ENCODE results near the gene BMPR1B. TPM values are rescaled to one million over a fixed set of nuclear protein-coding genes. Genes with fewer than 3 reads are reported as not detected.

Gene BMPR1B
- total RNA-seq, 1 donor from 2014 or later: 0.93 TPM

DNA sequence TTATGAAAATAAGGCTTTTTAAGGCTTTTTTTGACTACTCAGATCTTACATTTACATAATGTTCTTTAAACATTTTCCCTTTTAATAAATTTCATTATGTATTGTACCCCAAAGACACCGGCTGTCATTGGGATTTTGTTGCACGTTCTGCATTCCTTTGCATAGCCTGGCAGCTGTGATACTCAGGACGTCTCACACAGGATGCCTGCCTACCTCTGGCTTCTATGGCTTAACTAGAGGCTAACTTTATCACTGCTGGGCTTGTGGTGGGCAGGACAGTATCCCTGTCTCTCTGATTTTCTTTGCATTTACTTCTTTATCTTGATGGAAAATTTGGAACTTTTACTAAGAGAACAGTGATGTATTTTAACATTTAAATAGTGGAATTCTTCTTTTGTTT lies 147.8 kb downstream of the BMPR1B start:
- ATAC-seq (no peak), DNase-seq (ENCODE audit: low spot score) (no peak)

- DNase-seq (ENCODE audit: low spot score) (no peak), ATAC-seq (no peak)
Measured at GRCh38 chr4:94909645-94910044, 151.9 kb downstream of the BMPR1B start.

DNA sequence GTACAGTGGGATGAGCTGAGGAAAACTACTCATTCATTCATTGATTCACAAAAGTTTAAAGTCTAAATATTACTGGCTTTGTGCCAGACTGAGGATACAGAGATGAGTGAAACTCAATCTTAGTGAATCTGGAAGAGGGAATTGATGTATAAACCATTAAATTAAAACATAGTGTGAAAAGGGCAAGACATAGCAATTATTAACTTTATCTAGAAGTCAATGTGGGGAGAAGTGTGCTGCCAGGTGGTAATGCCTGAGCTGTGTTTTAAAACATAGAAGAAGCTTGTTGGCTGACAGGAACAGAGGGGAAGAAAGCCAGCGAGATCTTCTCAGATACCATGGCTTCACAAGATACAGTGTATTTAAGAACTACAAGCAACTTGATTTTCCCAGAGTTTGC lies 153.4 kb downstream of the BMPR1B start:
- no peak for ATAC-seq

GRCh38 chr4:94912606-94913005 lies 154.9 kb downstream of the BMPR1B start:
- DNase-seq (ENCODE audit: low spot score) (no peak), ATAC-seq (no peak)

More for the DNA sequence above, 153.4 kb downstream of the BMPR1B start:
- no peak for DNase-seq (ENCODE audit: low spot score)

GRCh38 chr4:94913316-94913715 lies 155.6 kb downstream of the BMPR1B start:
- ATAC-seq: no peak
- DNase-seq (ENCODE audit: low spot score): no peak

- DNase-seq (ENCODE audit: low spot score) (no peak), ATAC-seq (no peak)
Measured at GRCh38 chr4:94917146-94917545, 159.4 kb downstream of the BMPR1B start.

- DNase-seq (ENCODE audit: low spot score) (no peak), ATAC-seq (no peak)
Measured at GRCh38 chr4:94918543-94918942, 160.8 kb downstream of the BMPR1B start.

DNA sequence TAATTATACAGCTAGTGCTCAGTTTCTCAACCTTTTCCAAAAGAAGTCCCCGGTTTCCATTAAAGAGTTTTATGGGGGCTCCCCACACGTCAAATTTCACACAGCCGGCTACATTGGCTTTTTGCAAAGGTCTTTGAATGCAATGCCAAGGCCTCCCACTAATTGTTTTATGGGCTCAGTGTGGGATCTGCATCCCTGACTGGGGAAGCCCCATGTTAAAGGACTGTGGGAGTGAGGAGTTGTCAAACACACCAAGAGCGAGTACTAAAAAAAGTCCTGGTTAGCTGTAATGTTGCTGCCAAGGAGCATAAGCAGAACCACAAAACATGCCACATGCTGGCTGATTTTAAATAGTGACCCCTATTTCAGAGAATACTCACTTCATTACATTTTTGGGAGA lies 162.6 kb downstream of the BMPR1B start:
- no peak for ATAC-seq
- no peak for DNase-seq (ENCODE audit: low spot score)

DNA sequence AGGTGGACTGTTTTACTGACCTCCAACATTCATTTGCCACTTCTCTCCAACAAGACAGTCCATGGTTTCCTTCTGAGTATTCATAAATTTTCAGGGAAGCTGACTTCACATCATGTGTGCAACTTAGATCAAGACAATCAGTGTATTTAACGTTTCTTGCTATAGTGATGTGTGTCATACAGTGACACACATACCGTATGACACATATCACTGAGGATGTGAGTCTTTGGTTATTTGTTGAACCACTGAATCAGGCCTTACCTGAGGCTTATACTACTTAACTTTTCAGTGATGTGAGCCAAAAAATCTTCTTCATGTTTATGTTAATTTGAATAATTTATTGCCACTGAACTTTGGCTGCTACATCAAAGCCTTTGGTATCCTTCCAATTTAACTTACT lies 166.8 kb downstream of the BMPR1B start:
- ATAC-seq (no peak), DNase-seq (ENCODE audit: low spot score) (no peak)

GRCh38 chr4:94925764-94926347 lies 168.1 kb downstream of the BMPR1B start:
- no peak for DNase-seq (ENCODE audit: low spot score)

DNA sequence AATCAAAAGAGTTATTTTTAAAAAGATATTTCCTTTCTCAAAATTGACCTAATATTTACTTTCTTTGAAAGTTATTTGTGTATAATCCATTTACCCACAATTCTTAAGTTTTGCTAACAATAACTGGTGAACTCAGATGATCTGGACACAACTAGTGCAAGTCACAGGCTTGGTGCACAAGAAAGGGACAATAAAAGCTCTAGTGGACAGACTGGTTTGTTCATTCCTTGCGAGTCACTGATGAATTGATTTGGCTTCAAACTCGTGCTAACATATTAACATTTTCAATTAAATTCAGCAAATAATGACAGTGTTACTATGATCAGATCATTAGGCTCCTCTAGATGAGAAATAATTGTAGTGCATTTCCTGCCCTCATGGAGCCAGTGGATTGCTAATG lies 169.2 kb downstream of the BMPR1B start:
- no peak for ATAC-seq
- no peak for DNase-seq (ENCODE audit: low spot score)

More at GRCh38 chr4:94925764-94926347, 168.1 kb downstream of the BMPR1B start:
- ATAC-seq: no peak

GRCh38 chr4:94927696-94928095 lies 169.9 kb downstream of the BMPR1B start:
- DNase-seq (ENCODE audit: low spot score) (no peak), ATAC-seq (no peak)

DNA sequence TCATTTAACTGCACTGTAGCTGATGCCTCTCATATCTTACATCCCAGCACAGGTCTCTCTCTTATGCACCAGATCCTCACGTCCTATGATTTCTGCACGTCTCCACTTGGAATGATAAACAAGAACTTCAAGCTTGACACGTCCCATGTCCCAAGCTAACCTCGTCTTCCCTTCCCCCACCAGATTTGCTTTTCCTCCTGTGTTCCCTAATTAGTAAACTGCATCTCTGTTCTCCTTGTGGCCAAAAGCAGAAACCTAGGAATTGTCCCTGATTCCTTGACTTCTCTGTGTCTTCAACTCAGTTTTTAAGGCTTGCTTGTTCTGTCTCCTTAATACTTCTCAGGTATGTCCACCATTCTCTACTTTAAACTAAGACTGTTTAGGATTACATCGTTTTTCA lies 171.9 kb downstream of the BMPR1B start:
- no peak for DNase-seq (ENCODE audit: low spot score)
- ATAC-seq: no peak

GRCh38 chr4:94931626-94932025 lies 173.9 kb downstream of the BMPR1B start:
- DNase-seq (ENCODE audit: low spot score) (no peak), ATAC-seq (no peak)

DNA sequence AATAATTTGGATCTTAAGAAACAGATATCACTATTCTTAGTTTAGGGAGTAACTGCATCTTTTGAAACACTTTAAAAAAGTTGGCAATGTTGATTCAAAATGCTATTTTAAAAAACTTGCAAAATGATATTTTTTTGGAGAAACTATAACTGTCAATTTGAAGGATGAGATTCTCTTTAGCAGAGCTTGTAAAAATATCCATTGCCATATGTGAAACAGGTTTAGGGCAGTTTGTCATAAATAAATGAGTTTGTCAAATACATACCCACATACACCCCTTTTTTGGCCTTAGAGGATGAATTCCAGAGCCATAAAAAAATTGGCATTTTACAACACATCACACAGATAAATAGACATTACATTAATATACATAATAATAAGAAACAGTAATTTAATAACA lies 174.6 kb downstream of the BMPR1B start:
- no peak for DNase-seq (ENCODE audit: low spot score)
- no peak for ATAC-seq

GRCh38 chr4:94933799-94934198 lies 176.0 kb downstream of the BMPR1B start:
- ATAC-seq: no peak

GRCh38 chr4:94934201-94934600 lies 176.4 kb downstream of the BMPR1B start:
- DNase-seq (ENCODE audit: low spot score) (no peak), ATAC-seq (no peak)

More at GRCh38 chr4:94933799-94934198, 176.0 kb downstream of the BMPR1B start:
- DNase-seq (ENCODE audit: low spot score): no peak

- ATAC-seq (no peak), DNase-seq (ENCODE audit: low spot score) (no peak)
Measured at GRCh38 chr4:94934864-94935263, 177.1 kb downstream of the BMPR1B start.

- no peak for ATAC-seq
Measured at GRCh38 chr4:94936854-94937253, 179.1 kb downstream of the BMPR1B start.

DNA sequence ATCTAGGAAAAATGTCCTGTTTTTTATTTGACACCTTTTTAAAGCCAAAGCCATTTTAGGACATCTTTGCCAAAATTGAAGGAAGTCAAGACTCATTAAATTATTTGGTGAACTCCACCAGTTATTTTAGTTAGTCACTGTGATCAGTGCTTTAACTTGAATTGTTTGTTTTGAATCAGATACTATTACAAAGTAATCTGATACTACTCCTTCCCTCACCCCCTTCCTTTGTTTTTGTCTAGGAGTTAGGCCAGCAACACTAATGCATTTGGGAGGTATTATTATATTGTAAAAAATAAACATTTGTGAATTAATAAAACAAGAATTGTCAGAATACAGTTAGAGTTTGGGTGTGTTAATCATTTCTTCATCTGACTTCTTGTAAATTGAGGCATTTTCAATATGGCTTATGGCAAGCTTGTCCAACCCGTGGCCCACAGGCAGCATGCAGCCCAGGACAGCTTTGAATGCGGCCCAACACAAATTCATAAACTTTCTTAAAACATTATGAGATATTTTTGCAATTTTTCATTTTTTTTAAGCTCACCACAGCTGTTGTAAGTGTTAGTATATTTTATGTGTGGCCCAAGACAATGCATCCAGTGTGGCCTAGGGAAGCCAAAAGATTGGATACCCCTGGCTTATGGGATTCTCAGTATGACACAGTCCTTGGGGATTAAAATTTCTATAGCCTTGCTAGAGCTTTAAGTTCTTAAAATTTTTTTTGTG lies 182.2 kb downstream of the BMPR1B start:
- no peak for DNase-seq (ENCODE audit: low spot score)
- ATAC-seq: no peak

More at GRCh38 chr4:94936854-94937253, 179.1 kb downstream of the BMPR1B start:
- DNase-seq (ENCODE audit: low spot score): no peak

GRCh38 chr4:94940520-94940908 lies 182.8 kb downstream of the BMPR1B start:
- ATAC-seq (no peak), DNase-seq (ENCODE audit: low spot score) (no peak)

GRCh38 chr4:94941706-94942105 lies 184.0 kb downstream of the BMPR1B start:
- ATAC-seq (no peak), DNase-seq (ENCODE audit: low spot score) (no peak)

DNA sequence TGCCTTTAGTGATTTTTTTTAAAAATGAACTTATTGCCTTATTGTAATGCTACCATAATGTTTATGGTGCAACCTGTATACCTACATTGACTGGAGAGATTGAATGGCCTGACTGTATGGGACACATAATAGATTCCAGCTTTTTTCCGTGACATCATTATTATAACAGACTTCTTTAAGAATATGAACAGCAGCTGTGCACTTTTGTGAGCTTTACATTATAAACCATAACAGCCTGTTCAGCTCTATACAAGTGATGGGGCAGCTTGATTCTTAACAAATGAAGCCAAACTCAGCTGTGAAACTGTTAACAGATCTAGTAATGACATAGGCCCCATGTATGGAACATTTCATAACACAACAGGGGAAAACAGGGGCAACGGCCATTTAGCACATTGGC lies 187.0 kb downstream of the BMPR1B start:
- DNase-seq (ENCODE audit: low spot score): no peak
- no peak for ATAC-seq

Data from left lobe of liver (tissue), 2 donors.